Neural cell (in vitro differentiated cells): ENCODE data around the gene PPFIBP1. TPM values are rescaled to one million over a fixed set of nuclear protein-coding genes. Genes with fewer than 3 reads are reported as not detected.
"Not testable (repeated sequence)": the region's sequence is repeated elsewhere in the genome, so short reads cannot be mapped to it uniquely, and the experiment has no call there.

Source experiments
- H2AFZ ChIP-seq: fragments of 200-600, 300-800 bp; sonication (generic), shearing (Covaris generic); 2 replicates; pipeline ENCODE4 v1.6.0; 2014; ENCODE audit warnings: low read depth, mild to moderate bottlenecking, antibody characterized with exemption, low read length, moderate library complexity
- H3F3A ChIP-seq: fragments of 200-600 bp; shearing (Covaris generic); 2 replicates; pipeline ENCODE4 v1.6.1; 2016; ENCODE audit warnings: mild to moderate bottlenecking, moderate library complexity, mixed read lengths, antibody characterized with exemption, low read length; ENCODE audit not compliant: insufficient read depth, poor library complexity, severe bottlenecking
- H3K27ac ChIP-seq: fragments of 200-600, 300-800 bp; sonication (generic), shearing (Covaris generic); 2 replicates; pipeline ENCODE4 v1.5.1; 2014; ENCODE audit warnings: mild to moderate bottlenecking, low read length, moderate library complexity
- H3K27me3 ChIP-seq: fragments of 300-800, 200-600 bp; sonication (generic), shearing (Covaris generic); 2 replicates; pipeline ENCODE4 v1.6.0; 2014; ENCODE audit warnings: mild to moderate bottlenecking, low read depth, low read length, moderate library complexity; ENCODE audit not compliant: insufficient read depth
- H3K36me3 ChIP-seq: fragments of 300-800, 200-600 bp; sonication (generic), shearing (Covaris generic); 2 replicates; pipeline ENCODE4 v1.5.1; 2014; ENCODE audit warnings: mild to moderate bottlenecking, antibody characterized with exemption, low read length, moderate library complexity; ENCODE audit not compliant: insufficient read depth
- H3K4me2 ChIP-seq: fragments of 300-800, 200-600 bp; sonication (generic), shearing (Covaris generic); 2 replicates; pipeline ENCODE4 v1.6.0; 2014; ENCODE audit warnings: mild to moderate bottlenecking, low read length
- H3K4me3 ChIP-seq: fragments of 300-800, 200-600 bp; sonication (generic), shearing (Covaris generic); 2 replicates; pipeline ENCODE4 v1.5.1; 2014; ENCODE audit warnings: mild to moderate bottlenecking, low read length, moderate library complexity
- H3K79me2 ChIP-seq: fragments of 200-600 bp; shearing (Covaris generic); replicated peaks from 2 replicates; pipeline ENCODE4 v1.6.0; 2014; ENCODE audit warnings: mild to moderate bottlenecking, low read length, moderate library complexity; ENCODE audit not compliant: insufficient read depth
- H3K9ac ChIP-seq: fragments of 300-800, 200-600 bp; sonication (generic), shearing (Covaris generic); 2 replicates; pipeline ENCODE4 v1.6.1; 2016; ENCODE audit warnings: mild to moderate bottlenecking, low read length, mixed read lengths
- H3K9me2 ChIP-seq: fragments of 200-600 bp; shearing (Covaris generic); 2 replicates; pipeline ENCODE4 v1.6.1; 2016; ENCODE audit warnings: mild to moderate bottlenecking, low read length, mixed read lengths; ENCODE audit not compliant: insufficient read depth
- H3K9me3 ChIP-seq: fragments of 200-600, 300-800 bp; sonication (generic), shearing (Covaris generic); 2 replicates; pipeline ENCODE4 v1.6.1; 2016; ENCODE audit warnings: mild to moderate bottlenecking, mixed run types, low read length, moderate library complexity, mixed read lengths
- H4K20me1 ChIP-seq: fragments of 200-600 bp; shearing (Covaris generic); 2 replicates; pipeline ENCODE4 v1.6.1; 2016; ENCODE audit warnings: mild to moderate bottlenecking, mixed run types; ENCODE audit not compliant: insufficient read depth
- CTCF ChIP-seq: fragments of 450-650 bp; IDR thresholded peaks from 2 replicates; pipeline ENCODE4 v1.5.1; 2014; ENCODE audit warnings: antibody characterized with exemption, mild to moderate bottlenecking, moderate library complexity; ENCODE audit not compliant: poor library complexity, severe bottlenecking
- EP300 ChIP-seq: fragments of 450-650 bp; conservative IDR thresholded peaks from 2 replicates; pipeline ENCODE4 v1.6.1; 2014; ENCODE audit warnings: antibody characterized with exemption, mild to moderate bottlenecking, moderate library complexity; ENCODE audit not compliant: poor library complexity, severe bottlenecking
- EZH2 ChIP-seq: fragments of 200-600, 300-800 bp; shearing (Covaris generic), sonication (generic); IDR thresholded peaks from 2 replicates; pipeline ENCODE4 v1.6.1; 2014; ENCODE audit warnings: antibody characterized with exemption, low read length, borderline replicate concordance, mild to moderate bottlenecking; ENCODE audit not compliant: insufficient read depth, poor library complexity, severe bottlenecking
- MXI1 ChIP-seq: fragments of 450-650 bp; conservative IDR thresholded peaks from 2 replicates; pipeline ENCODE4 v1.6.1; 2014; ENCODE audit warnings: antibody characterized with exemption, mild to moderate bottlenecking; ENCODE audit not compliant: poor library complexity, severe bottlenecking
- POLR2AphosphoS5 ChIP-seq: IDR thresholded peaks from 2 replicates; pipeline ENCODE4 v1.6.1; 2012
- RAD21 ChIP-seq: fragments of 450-650 bp; conservative IDR thresholded peaks from 2 replicates; pipeline ENCODE4 v1.6.1; 2014; ENCODE audit warnings: antibody characterized with exemption, mild to moderate bottlenecking, moderate library complexity
- REST ChIP-seq: IDR thresholded peaks from 2 replicates; pipeline ENCODE4 v1.6.1; 2012; ENCODE audit warnings: borderline replicate concordance
- SMC3 ChIP-seq: fragments of 450-650 bp; conservative IDR thresholded peaks from 2 replicates; pipeline ENCODE4 v1.6.1; 2014; ENCODE audit warnings: antibody characterized with exemption, mild to moderate bottlenecking, moderate library complexity; ENCODE audit not compliant: poor library complexity
- TAF1 ChIP-seq: IDR thresholded peaks from 2 replicates; pipeline ENCODE4 v1.6.1; 2012; ENCODE audit warnings: low read depth
- polyA plus RNA-seq: library from polyadenylated mRNA; depleted of rRNA; stranded (reverse); fragments of >200 nt; gene quantifications from 2 replicates; pipeline ENCODE4 v1.2.3, GENCODE V29; 2014

Gene PPFIBP1
- polyA plus RNA-seq, 1 donor from 2014 or later: 30.2 TPM

- no peaks in the 10 kb centered on the region for H3K9me3 ChIP-seq
- H4K20me1 ChIP-seq: no peaks in the 10 kb centered on the region
- H3K27ac ChIP-seq: no peak overlapping the region
- no peaks in the 10 kb centered on the region for H3K36me3 ChIP-seq
- H3F3A ChIP-seq: no peaks in the 10 kb centered on the region
- no peaks in the 10 kb centered on the region for H3K9me2 ChIP-seq
- no peak overlapping the region for H3K4me2 ChIP-seq
- no peak overlapping the region for H3K4me3 ChIP-seq
- no peak overlapping the region for H2AFZ ChIP-seq
- no peaks in the 10 kb centered on the region for H3K27me3 ChIP-seq
- no peak for TF ChIP-seq CTCF
- no peak for TF ChIP-seq EP300
- TF ChIP-seq RAD21: no peak
- no peak for TF ChIP-seq TAF1
- TF ChIP-seq POLR2AphosphoS5: no peak
- no peak for TF ChIP-seq MXI1
- no peak for TF ChIP-seq EZH2
- TF ChIP-seq SMC3: no peak
- TF ChIP-seq REST: no peak
- H3K9ac ChIP-seq: no peak overlapping the region
- no peaks in the 10 kb centered on the region for H3K79me2 ChIP-seq
Observed at GRCh38 chr12:27583981-27584380, 60.0 kb downstream of the PPFIBP1 start.

GRCh38 chr12:27585739-27586265, 61.8 kb downstream of the PPFIBP1 start:
- Histone ChIP-seq H3K27me3 (no peaks in the 10 kb centered on the region), H4K20me1 (no peaks in the 10 kb centered on the region), H3F3A (no peaks in the 10 kb centered on the region), H3K79me2 (no peaks in the 10 kb centered on the region), H3K36me3 (no peaks in the 10 kb centered on the region), H3K9me3 (no peaks in the 10 kb centered on the region), H3K4me3 (no peak overlapping the region), H3K9me2 (no peaks in the 10 kb centered on the region), H2AFZ (no peak overlapping the region), H3K4me2 (no peak overlapping the region), H3K9ac (no peak overlapping the region), H3K27ac (no peak overlapping the region)
- TF ChIP-seq RAD21 (no peak), TAF1 (no peak), REST (no peak), MXI1 (no peak), EZH2 (no peak), EP300 (no peak), SMC3 (no peak), CTCF (no peak), POLR2AphosphoS5 (no peak)

GRCh38 chr12:27588075-27588730, 64.2 kb downstream of the PPFIBP1 start:
- not testable (repeated sequence) for H3K79me2 ChIP-seq, H3K9me2 ChIP-seq, H3K27me3 ChIP-seq, H3K36me3 ChIP-seq, H3F3A ChIP-seq, H3K9ac ChIP-seq, H3K9me3 ChIP-seq, H3K4me2 ChIP-seq, H3K27ac ChIP-seq, H2AFZ ChIP-seq, H4K20me1 ChIP-seq, H3K4me3 ChIP-seq
